Adrenal gland (tissue), 12 donors: ENCODE data around the gene BTN1A1. TPM values are rescaled to one million over a fixed set of nuclear protein-coding genes. Genes with fewer than 3 reads are reported as not detected.
"Not testable (repeated sequence)": the region's sequence is repeated elsewhere in the genome, so short reads cannot be mapped to it uniquely, and the experiment has no call there.

Experiments used
- DNase-seq, 7 donors: peaks; one replicate each; pipeline ENCODE4 v3.0.0-alpha.2; 2019 to 2020
- H3K27ac ChIP-seq, 5 donors: fragments of 200-600 bp; sonication (generic) in 4 of 5; 1 replicate in 3 of 5; 2 replicates in 2 of 5; pipeline versions ENCODE4 v1.5.1 to v1.8.0; 2016 to 2020; ENCODE audit warnings: mild to moderate bottlenecking in 1 of 5
- H3K27me3 ChIP-seq: fragments of 200-600 bp; 2 replicates; pipeline ENCODE4 v1.8.0; 2021
- H3K36me3 ChIP-seq, 2 donors: fragments of 200-600 bp; replicated peaks in 1 of 2; 1 replicate in 1 of 2; 2 replicates in 1 of 2; pipeline versions ENCODE4 v1.5.1 to v1.8.0; 2018 to 2022
- H3K4me1 ChIP-seq, 2 donors: fragments of 200-600 bp; replicated peaks in 1 of 2; 1 replicate in 1 of 2; 2 replicates in 1 of 2; pipeline versions ENCODE4 v1.5.1 to v1.8.0; 2018 to 2021
- H3K4me3 ChIP-seq, 4 donors: fragments of 200-600 bp; sonication (generic) in 3 of 4; one replicate each; pipeline ENCODE4 v1.5.1; 2016 to 2018
- H3K9me3 ChIP-seq, 3 donors: fragments of 200-600 bp; sonication (generic) in 1 of 3; replicated peaks in 1 of 3; 1 replicate in 2 of 3; 2 replicates in 1 of 3; pipeline versions ENCODE4 v1.5.1 to v1.8.0; 2016 to 2021
- POLR2A ChIP-seq, 2 donors: fragments of 450-650 bp; IDR thresholded peaks; one replicate each; pipeline ENCODE4 v1.6.1; 2017; ENCODE audit warnings: antibody characterized with exemption in 2 of 2, mild to moderate bottlenecking in 2 of 2, moderate library complexity in 1 of 2
- WGBS, 4 donors: extraction: QIAGEN DNeasy Blood & Tissue Kit in 2 of 4; methylation state at CpG; one replicate each; pipeline versions ENCODE4 v1.1.5 to v1.1.7; 2013 to 2017; 5-methylcytosine and 5-hydroxymethylcytosine counted together
- intact Hi-C, 2 donors: fragments of 100-400 bp; cut with DNase I; formaldehyde crosslinking; loops; one replicate each; pipeline versions ENCODE4 v1.14.1 to v1.15.0; 2022 to 2023
- polyA plus RNA-seq, 3 donors: library from polyadenylated mRNA; stranded (reverse); fragments of 200-250 nt in 2 of 3; fragments of 350-450 nt in 1 of 3; fragmentation: Illumina TruSeq in 1 of 3; extraction: RNeasy Lipid Tissue Mini Kit (QIAGEN cat#74804) in 1 of 3; gene quantifications; one replicate each; pipeline ENCODE4 v1.2.3, GENCODE V29; 2013 to 2014
- total RNA-seq, 9 donors: library from RNA; depleted of rRNA in 4 of 9; stranded (reverse); fragments of >200 nt in 4 of 9; fragments of 120-200 nt in 1 of 9; fragmentation: NEBNext Ultra II Directional in 1 of 9; extraction: Animal tissue kit (Norgen Biotek cat#: 25700) in 1 of 9; gene quantifications; one replicate each; pipeline versions ENCODE4 v1.1.0 to v1.2.4, GENCODE V29; 2013 to 2023
- TF ChIP-seq, protein P1 (sequence below), 6 experiments: fragments of 450-650 bp in 4 of 6; fragments of 200-600 bp in 2 of 6; sonication (generic) in 1 of 6; IDR thresholded peaks; 1 replicate in 5 of 6; 2 replicates in 1 of 6; pipeline versions ENCODE4 v1.5.1 to v1.8.0; 2016 to 2021; ENCODE audit warnings: antibody characterized with exemption in 6 of 6, mild to moderate bottlenecking in 2 of 6, moderate library complexity in 1 of 6
- donor health status: healthy with polysubstance abuse.
- donor health status: Bipolar disorder and iron deficiency.
- donor health status: DM: yes; HTN: yes; CAD: no.
- donor health status: DM: no; HTN: no; CAD: no.
- donor health status: DM: no; HTN: no; CAD: no.
- donor health status: DM: yes; HTN: yes; CAD: no.

Gene BTN1A1
- total and polyA plus RNA-seq, 12 donors, result 0.28 TPM; not detected in 11

DNA sequence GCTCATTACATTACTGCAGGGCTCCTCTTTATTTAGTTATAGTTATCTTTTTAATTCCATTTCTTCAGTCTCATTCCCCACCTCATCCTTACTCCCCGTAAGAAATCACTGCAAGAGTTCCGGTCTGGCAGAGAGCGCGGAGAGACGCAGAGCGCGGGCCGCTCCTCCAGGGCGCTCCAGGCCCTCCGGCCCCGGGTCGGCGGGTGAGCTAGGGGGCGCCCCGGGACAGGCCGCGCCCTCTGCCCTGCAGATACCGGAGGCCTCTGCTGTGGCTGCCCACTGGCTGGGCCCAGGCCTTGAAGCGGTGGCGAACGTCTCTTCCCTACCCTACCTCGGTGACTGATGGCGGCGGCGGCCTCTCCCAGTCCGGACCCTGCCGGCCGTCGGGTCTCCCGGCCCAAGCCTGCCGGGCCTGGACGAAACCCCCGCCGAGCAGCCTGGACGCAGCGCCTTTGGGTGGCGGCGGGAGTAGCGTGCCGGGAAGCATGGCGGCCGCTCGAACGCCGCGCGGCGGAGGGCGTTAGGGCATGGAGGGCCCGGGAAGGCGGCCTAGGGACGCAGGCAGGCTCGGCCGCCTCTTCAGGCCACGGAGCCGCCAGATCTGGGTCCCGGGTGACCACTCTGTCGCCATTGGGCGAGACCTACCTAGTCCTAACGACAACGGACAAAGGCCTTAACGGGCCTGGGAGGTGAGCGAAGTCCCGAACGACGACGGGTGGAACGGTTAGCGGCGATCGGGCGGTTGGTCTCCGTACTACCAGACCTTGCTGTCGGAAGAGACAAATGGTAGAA lies 21.7 kb downstream of the BTN1A1 start:
- H3K27ac ChIP-seq, result peak overlapping the region; percentile 89 to 98 (median 96)
- WGBS, 4 donors, result 10 to 21% (median 13%) methylated on average over 24 to 74 of the region's 74 CpGs
- peak overlapping the region; percentile 24 to 68 (median 50) for H3K4me3 ChIP-seq
- DNase-seq, result peak; percentile 81 to 87 (median 82)
- TF ChIP-seq, protein P1, sequence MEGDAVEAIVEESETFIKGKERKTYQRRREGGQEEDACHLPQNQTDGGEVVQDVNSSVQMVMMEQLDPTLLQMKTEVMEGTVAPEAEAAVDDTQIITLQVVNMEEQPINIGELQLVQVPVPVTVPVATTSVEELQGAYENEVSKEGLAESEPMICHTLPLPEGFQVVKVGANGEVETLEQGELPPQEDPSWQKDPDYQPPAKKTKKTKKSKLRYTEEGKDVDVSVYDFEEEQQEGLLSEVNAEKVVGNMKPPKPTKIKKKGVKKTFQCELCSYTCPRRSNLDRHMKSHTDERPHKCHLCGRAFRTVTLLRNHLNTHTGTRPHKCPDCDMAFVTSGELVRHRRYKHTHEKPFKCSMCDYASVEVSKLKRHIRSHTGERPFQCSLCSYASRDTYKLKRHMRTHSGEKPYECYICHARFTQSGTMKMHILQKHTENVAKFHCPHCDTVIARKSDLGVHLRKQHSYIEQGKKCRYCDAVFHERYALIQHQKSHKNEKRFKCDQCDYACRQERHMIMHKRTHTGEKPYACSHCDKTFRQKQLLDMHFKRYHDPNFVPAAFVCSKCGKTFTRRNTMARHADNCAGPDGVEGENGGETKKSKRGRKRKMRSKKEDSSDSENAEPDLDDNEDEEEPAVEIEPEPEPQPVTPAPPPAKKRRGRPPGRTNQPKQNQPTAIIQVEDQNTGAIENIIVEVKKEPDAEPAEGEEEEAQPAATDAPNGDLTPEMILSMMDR (IDR thresholded peaks at IDR 0.05), result peak in 2 of 6 experiments; percentile 30 to 31
- peak; percentile 45 to 68 for TF ChIP-seq POLR2A (IDR thresholded peaks at IDR 0.05)
- no peaks in the 10 kb centered on the region for H3K36me3 ChIP-seq
- no peaks in the 10 kb centered on the region for H3K9me3 ChIP-seq
- no peaks in the 10 kb centered on the region for H3K27me3 ChIP-seq
- intact Hi-C loops, result no loop called here
- peaks cover 0 to 16% of the 10 kb centered on the region in 2 donors for H3K4me1 ChIP-seq

DNA sequence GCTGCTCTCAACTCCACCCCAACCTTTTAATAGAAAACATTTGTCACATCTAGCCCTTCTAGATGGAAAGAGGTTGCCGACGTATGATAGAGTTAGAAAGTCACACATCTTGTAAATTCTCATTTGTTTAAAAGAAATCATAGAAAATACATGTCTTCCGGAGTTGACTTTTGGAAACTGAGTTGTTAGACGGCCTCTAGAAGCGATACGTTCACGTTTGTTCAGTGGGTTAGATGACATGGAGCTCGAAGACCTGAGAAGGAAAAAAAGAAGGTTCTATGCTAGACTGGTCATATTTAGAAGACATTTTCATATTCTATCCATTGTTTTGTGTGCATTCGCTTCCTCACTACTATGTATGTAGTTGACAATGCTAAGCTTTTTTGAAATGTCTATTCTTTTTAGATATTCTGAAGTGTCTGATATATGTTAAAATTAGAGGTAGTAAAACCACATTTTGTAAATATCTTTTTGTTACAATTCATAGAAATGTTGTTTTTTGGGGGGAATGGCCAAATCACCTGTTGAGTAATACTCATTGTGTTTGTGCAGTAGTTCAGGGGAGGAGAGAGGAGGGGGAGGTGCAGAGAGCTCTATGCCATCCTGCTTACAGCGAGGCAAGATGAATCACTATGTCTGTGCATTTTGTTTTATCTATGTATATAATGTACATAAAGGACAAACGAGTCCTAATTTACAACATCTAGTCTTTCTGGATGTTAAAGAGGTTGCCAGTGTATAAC lies 22.6 kb downstream of the BTN1A1 start:
- peaks cover 0 to 16% of the 10 kb centered on the region in 2 donors for H3K4me1 ChIP-seq
- H3K9me3 ChIP-seq, intact Hi-C loops, DNase-seq, H3K27me3 ChIP-seq, H3K36me3 ChIP-seq: not testable (repeated sequence)
- H3K4me3 ChIP-seq, result peak overlapping the region in 1 of 4 donors; percentile 67
- H3K27ac ChIP-seq, result peak overlapping the region in 3 of 5 donors; percentile 96 to 98 (median 96)
- WGBS, 4 donors, result 82 to 87% (median 85%) methylated on average over 11 of the region's 11 CpGs

DNA sequence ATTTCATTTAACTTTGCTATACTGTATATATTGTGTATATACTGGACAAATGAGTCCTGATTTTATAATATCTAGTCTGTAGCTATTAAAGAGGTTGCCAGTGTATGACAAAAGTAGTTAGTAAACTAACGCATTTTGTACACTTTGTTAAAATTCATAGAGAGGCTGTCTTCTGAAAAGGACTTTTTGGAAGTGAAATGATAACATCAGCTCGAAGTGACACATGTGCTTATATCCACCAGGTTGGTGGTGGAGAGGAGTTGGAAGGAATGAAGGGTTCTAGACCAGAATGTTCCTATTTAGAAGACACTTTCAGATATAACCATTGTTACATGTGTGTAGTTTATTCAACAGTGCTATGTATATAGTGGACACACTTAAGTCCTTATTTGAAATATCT lies 24.2 kb downstream of the BTN1A1 start:
- H3K36me3 ChIP-seq, H3K27ac ChIP-seq, H3K27me3 ChIP-seq, H3K4me3 ChIP-seq, H3K9me3 ChIP-seq, DNase-seq, intact Hi-C loops: not testable (repeated sequence)
- H3K4me1 ChIP-seq, result peaks cover 0 to 16% of the 10 kb centered on the region in 2 donors
- WGBS, 4 donors, result 92 to 96% (median 94%) methylated on average over 2 of the region's 2 CpGs

DNA sequence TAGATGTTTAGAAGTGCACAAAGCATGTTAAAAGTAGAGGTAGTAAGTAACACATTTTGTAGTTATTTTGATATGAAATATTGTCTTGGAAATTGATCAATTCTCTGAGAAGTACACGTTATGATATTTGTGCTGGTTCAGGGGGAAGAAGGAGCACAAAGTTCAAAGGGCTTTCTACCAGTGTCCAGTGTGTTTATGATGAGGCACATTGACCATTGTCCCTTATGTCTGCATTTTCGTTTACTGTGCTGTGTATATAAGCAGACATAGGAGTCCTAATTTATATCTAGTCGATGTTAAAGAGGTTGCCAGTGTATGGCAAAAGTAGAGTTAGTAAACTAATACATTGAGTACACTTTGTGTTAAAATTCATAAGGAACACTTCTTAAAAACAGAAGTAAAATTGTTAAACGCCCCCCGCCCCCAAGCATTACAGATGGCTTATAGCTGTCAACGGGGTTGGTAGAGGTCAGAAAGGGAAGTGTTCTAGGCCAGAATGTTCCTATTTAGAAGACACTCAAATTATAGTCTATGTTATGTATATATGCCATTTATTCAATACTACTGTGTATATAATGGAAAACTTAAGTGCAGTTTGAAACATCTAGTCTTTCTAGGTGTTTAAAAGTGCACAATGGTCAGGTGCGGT lies 24.7 kb downstream of the BTN1A1 start:
- WGBS, 4 donors, result 79 to 89% (median 82%) methylated on average over 7 of the region's 7 CpGs
- intact Hi-C loops, result no loop called here

More for the DNA sequence above, 24.7 kb downstream of the BTN1A1 start:
- Histone ChIP-seq H3K27ac (no peak overlapping the region), H3K4me1 (peaks cover 0 to 16% of the 10 kb centered on the region in 2 donors), H3K4me3 (no peak overlapping the region), H3K9me3 (no peaks in the 10 kb centered on the region), H3K36me3 (no peaks in the 10 kb centered on the region), H3K27me3 (no peaks in the 10 kb centered on the region)
- no peak for DNase-seq
- TF ChIP-seq, protein P1 (IDR thresholded peaks at IDR 0.05), result no peak
- no peak for TF ChIP-seq POLR2A (IDR thresholded peaks at IDR 0.05)
